PFSK-1 (cell line): Measurements from ENCODE around the gene PTGER3.

ENCODE experiments used
- FOXP2 ChIP-seq: optimal IDR thresholded peaks from 2 replicates; pipeline ENCODE3; 2011; ENCODE audit warnings: borderline replicate concordance, control low read depth, inconsistent platforms; ENCODE audit not compliant: insufficient read depth; ENCODE audit errors: extremely low read length, extremely low read depth
- POLR2AphosphoS5 ChIP-seq: IDR thresholded peaks from 2 replicates; pipeline ENCODE4 v1.6.1; 2012; ENCODE audit warnings: low read depth, mild to moderate bottlenecking, control low read depth, low read length, moderate library complexity
- REST ChIP-seq, 2 experiments: IDR thresholded peaks; 2 replicates each; pipeline versions ENCODE4 v1.6.1 to v1.8.0; 2011 to 2012; ENCODE audit warnings: low read depth in 2 of 2, low read length in 2 of 2, control low read depth in 1 of 2, inconsistent platforms in 1 of 2, mild to moderate bottlenecking in 1 of 2, moderate library complexity in 1 of 2; ENCODE audit not compliant: insufficient read depth in 1 of 2
- SIN3A ChIP-seq: IDR thresholded peaks from 2 replicates; pipeline ENCODE4 v1.6.1; 2012; ENCODE audit warnings: mild to moderate bottlenecking, low read length, moderate library complexity, borderline replicate concordance; ENCODE audit not compliant: insufficient read depth
- TAF1 ChIP-seq: IDR thresholded peaks from 2 replicates; pipeline ENCODE4 v1.6.1; 2012; ENCODE audit warnings: low read length, control low read depth, borderline replicate concordance; ENCODE audit not compliant: insufficient read depth

The PTGER3 gene

GRCh38 chr1:71045463-71046028, 2.1 kb downstream of the PTGER3 start:
- TF ChIP-seq SIN3A (no peak), FOXP2 (no peak), REST (IDR thresholded peaks at IDR 0.05; ENCODE audit: insufficient read depth in 1 of 2, low read depth in 2 of 2, low read length in 2 of 2) (no peak), TAF1 (no peak), POLR2AphosphoS5 (no peak)

GRCh38 chr1:71044833-71045232, 2.8 kb downstream of the PTGER3 start:
- TF ChIP-seq REST (IDR thresholded peaks at IDR 0.05; ENCODE audit: insufficient read depth in 1 of 2, low read depth in 2 of 2, low read length in 2 of 2) (no peak), SIN3A (no peak), TAF1 (no peak), FOXP2 (no peak)

- TF ChIP-seq SIN3A (no peak), REST (IDR thresholded peaks at IDR 0.05; ENCODE audit: insufficient read depth in 1 of 2, low read depth in 2 of 2, low read length in 2 of 2) (no peak), FOXP2 (no peak), POLR2AphosphoS5 (no peak), TAF1 (no peak)
Measured at GRCh38 chr1:71043065-71043464, 4.6 kb downstream of the PTGER3 start.

DNA sequence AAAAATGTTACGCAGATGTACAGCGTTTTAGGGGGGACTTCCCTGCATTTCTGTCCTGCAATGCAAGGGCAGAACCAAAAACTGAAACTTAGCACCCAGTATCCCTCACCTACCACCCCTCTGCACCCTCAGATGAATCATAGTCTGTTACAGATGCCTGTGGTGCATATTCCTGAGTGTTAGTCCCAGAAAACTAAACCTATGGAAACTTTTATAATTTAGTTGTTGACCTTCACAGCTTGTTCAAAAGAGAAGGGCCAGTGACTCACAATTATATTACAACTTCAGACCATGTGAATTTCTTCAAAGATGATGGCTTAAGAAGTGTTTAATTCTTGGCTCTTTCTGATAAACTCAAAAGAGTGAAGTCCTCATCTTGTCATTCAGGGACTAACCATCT, 5.8 kb downstream of the PTGER3 start:
- TF ChIP-seq FOXP2 (no peak), TAF1 (no peak), REST (IDR thresholded peaks at IDR 0.05; ENCODE audit: insufficient read depth in 1 of 2, low read depth in 2 of 2, low read length in 2 of 2) (no peak), POLR2AphosphoS5 (no peak)

- TF ChIP-seq REST (IDR thresholded peaks at IDR 0.05; ENCODE audit: insufficient read depth in 1 of 2, low read depth in 2 of 2, low read length in 2 of 2) (no peak), TAF1 (no peak), POLR2AphosphoS5 (no peak), FOXP2 (no peak), SIN3A (no peak)
Measured at GRCh38 chr1:71039661-71040262, 7.9 kb downstream of the PTGER3 start.
